ENCODE measurements around the gene CNP. TPM values are rescaled to one million over a fixed set of nuclear protein-coding genes. Genes with fewer than 3 reads are reported as not detected.

The CNP gene
- total and polyA plus RNA-seq, 2 donors (not counting 1 experiment from before 2014, with no cell fraction given) = 19.0 to 45.2 TPM

DNA sequence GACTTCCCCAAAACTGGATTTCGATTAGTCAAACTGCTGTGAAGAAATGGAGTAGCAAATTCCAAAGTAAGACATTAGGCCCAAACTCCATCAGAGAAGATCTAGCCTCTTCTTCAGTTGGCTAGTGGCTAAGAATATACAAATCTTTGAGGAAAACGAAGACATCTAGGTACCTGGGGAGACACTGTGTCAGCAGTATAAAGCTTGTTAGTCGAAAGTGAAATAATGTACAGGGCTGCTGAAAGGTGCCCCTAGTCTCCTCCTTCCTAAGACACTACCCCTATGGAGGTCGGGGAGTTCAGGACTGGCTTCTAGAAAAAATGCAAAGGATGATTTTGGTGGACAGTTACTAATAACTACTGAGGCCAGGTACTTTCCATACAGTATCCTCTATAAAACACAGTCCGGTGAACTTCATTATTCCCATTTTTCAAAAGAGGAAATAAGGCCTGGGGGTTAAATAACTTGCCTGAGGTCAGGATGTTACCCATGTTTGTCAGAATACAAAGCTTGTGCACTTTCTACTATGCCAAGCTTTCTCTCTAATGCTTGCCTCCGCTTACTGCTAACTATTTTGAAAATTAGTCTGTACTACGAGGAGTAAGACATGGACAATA, 35.7 kb downstream of the CNP start:
- Histone ChIP-seq H3K27ac (ENCODE audit: low read length in 2 of 2) (no peak overlapping the region), H2AFZ (ENCODE audit: insufficient read depth, low read depth, low read length, poor library complexity, severe bottlenecking) (no peak overlapping the region), H4K20me1 (ENCODE audit: control insufficient read depth, insufficient read depth, low read length, poor library complexity, severe bottlenecking) (peaks cover 60% of the 10 kb centered on the region), H3K4me2 (replicated peaks; ENCODE audit: low read depth, low read length, poor library complexity, severe bottlenecking) (no peak overlapping the region), H3K27me3 (replicated peaks in 1 of 4; ENCODE audit: control extremely low read depth in 1 of 4, control insufficient read depth in 3 of 4, insufficient read depth in 4 of 4, low read length in 3 of 4) (no peaks in the 10 kb centered on the region), H3K36me3 (replicated peaks in 1 of 2; ENCODE audit: control extremely low read depth in 1 of 2, control insufficient read depth in 1 of 2, extremely low read depth in 1 of 2, insufficient read depth in 2 of 2, low read length in 1 of 2) (peaks cover 13 to 56% of the 10 kb centered on the region in 2 experiments), H3K4me3 (ENCODE audit: control extremely low read depth in 1 of 5, extremely low read depth in 1 of 5, insufficient read depth in 1 of 5, low read depth in 2 of 5, low read length in 4 of 5) (no peak overlapping the region), H3K9me3 (ENCODE audit: control extremely low read depth in 1 of 3, control insufficient read depth in 2 of 3, insufficient read depth in 1 of 3, low read length in 2 of 3) (no peaks in the 10 kb centered on the region), H3K9ac (ENCODE audit: low read length) (no peak overlapping the region), H3K79me2 (ENCODE audit: control insufficient read depth, insufficient read depth, low read length) (peaks cover 64% of the 10 kb centered on the region), H3K4me1 (ENCODE audit: control insufficient read depth in 2 of 2, insufficient read depth in 2 of 2, low read length in 2 of 2) (peaks cover 0 to 5% of the 10 kb centered on the region in 2 donors)
- Mint-ChIP-seq H3K27ac (no peak overlapping the region), H3K4me1 (peaks cover 16% of the 10 kb centered on the region), H3K4me3 (no peak overlapping the region), H3K27me3 (no peaks in the 10 kb centered on the region), H3K9me3 (ENCODE audit: insufficient read depth) (no peaks in the 10 kb centered on the region)
- ChIA-PET CTCF (interaction anchor here (0.8 to 1.6 kb wide), 3 partner anchors 11 to 39 kb away, joined by 4 read pairs; partner anchors contain the start of gene NKIRAS2), POLR2A (interaction anchor here (1.6 kb wide), 1 partner anchor 15 kb away, joined by 4 read pairs; the partner anchor contains the start of gene DNAJC7)
- TF ChIP-seq EZH2 (IDR thresholded peaks at IDR 0.05; ENCODE audit: borderline replicate concordance, insufficient read depth, low read depth, low read length, poor library complexity, severe bottlenecking) = no peak
- TF ChIP-seq, protein P1, sequence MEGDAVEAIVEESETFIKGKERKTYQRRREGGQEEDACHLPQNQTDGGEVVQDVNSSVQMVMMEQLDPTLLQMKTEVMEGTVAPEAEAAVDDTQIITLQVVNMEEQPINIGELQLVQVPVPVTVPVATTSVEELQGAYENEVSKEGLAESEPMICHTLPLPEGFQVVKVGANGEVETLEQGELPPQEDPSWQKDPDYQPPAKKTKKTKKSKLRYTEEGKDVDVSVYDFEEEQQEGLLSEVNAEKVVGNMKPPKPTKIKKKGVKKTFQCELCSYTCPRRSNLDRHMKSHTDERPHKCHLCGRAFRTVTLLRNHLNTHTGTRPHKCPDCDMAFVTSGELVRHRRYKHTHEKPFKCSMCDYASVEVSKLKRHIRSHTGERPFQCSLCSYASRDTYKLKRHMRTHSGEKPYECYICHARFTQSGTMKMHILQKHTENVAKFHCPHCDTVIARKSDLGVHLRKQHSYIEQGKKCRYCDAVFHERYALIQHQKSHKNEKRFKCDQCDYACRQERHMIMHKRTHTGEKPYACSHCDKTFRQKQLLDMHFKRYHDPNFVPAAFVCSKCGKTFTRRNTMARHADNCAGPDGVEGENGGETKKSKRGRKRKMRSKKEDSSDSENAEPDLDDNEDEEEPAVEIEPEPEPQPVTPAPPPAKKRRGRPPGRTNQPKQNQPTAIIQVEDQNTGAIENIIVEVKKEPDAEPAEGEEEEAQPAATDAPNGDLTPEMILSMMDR (IDR thresholded peaks at IDR 0.05) = no peak
- ATAC-seq (ENCODE audit: low read depth) = no peak
- no peak for DNase-seq
- no CpG with 5 or more reads among the region's 7 CpGs for WGBS (ENCODE audit: insufficient coverage)
- intact Hi-C loops (cut with micrococcal nuclease) = no loop called here

DNA sequence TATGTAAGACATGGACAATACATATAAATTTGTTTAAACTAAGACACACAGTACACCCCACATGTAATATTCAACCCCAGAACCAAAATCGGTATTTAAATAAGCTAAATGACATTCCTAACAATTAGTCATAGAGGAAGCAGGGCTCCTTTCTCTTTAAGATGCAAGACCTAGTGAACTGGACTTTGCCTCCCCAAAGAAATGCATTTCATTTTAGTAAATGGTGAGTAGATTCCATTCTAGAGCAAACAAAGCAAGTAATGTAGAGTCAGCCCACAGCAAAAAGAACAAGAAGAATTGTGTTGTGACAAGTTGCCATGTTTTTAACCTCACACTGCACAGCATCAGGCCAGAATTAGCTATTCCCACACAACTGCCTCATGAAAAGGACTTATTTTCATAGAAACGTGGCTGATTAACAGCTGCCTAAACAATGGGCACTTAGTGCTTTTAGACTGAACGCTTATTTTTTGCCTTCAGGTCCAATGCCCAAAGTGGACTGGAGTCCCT, 36.3 kb downstream of the CNP start:
- peaks cover 16% of the 10 kb centered on the region for H3K4me1 Mint-ChIP-seq
- Histone ChIP-seq H3K4me3 (ENCODE audit: control extremely low read depth in 1 of 5, extremely low read depth in 1 of 5, insufficient read depth in 1 of 5, low read depth in 2 of 5, low read length in 4 of 5) (no peak overlapping the region), H3K79me2 (ENCODE audit: control insufficient read depth, insufficient read depth, low read length) (peaks cover 70% of the 10 kb centered on the region), H3K9me3 (ENCODE audit: control extremely low read depth in 1 of 3, control insufficient read depth in 2 of 3, insufficient read depth in 1 of 3, low read length in 2 of 3) (no peaks in the 10 kb centered on the region), H4K20me1 (ENCODE audit: control insufficient read depth, insufficient read depth, low read length, poor library complexity, severe bottlenecking) (peaks cover 63% of the 10 kb centered on the region), H3K27me3 (replicated peaks in 1 of 4; ENCODE audit: control extremely low read depth in 1 of 4, control insufficient read depth in 3 of 4, insufficient read depth in 4 of 4, low read length in 3 of 4) (no peaks in the 10 kb centered on the region), H3K27ac (ENCODE audit: low read length in 2 of 2) (no peak overlapping the region), H3K36me3 (replicated peaks in 1 of 2; ENCODE audit: control extremely low read depth in 1 of 2, control insufficient read depth in 1 of 2, extremely low read depth in 1 of 2, insufficient read depth in 2 of 2, low read length in 1 of 2) (peaks cover 13 to 51% of the 10 kb centered on the region in 2 experiments), H3K9ac (ENCODE audit: low read length) (no peak overlapping the region), H3K4me2 (replicated peaks; ENCODE audit: low read depth, low read length, poor library complexity, severe bottlenecking) (no peak overlapping the region), H3K4me1 (ENCODE audit: control insufficient read depth in 2 of 2, insufficient read depth in 2 of 2, low read length in 2 of 2) (no peaks in the 10 kb centered on the region), H2AFZ (ENCODE audit: insufficient read depth, low read depth, low read length, poor library complexity, severe bottlenecking) (no peak overlapping the region)
- WGBS (ENCODE audit: insufficient coverage) = 89% methylated on average over 2 of the region's 3 CpGs
- intact Hi-C loops (cut with micrococcal nuclease) = no loop called here
- CTCF ChIA-PET = interaction anchor here (0.8 to 1.6 kb wide), 4 partner anchors 11 to 40 kb away, joined by 4 read pairs; partner anchors contain the start of gene NKIRAS2
- H3K27me3 Mint-ChIP-seq = no peaks in the 10 kb centered on the region
- H3K27ac Mint-ChIP-seq = no peak overlapping the region
- no peaks in the 10 kb centered on the region for H3K9me3 Mint-ChIP-seq (ENCODE audit: insufficient read depth)
- DNase-seq (no peak), ATAC-seq (ENCODE audit: low read depth) (no peak)
- no peak overlapping the region for H3K4me3 Mint-ChIP-seq
- POLR2A ChIA-PET = interaction anchor here (1.6 kb wide), 1 partner anchor 15 kb away, joined by 4 read pairs; the partner anchor contains the start of gene DNAJC7
- TF ChIP-seq, protein P1 (IDR thresholded peaks at IDR 0.05) = no peak
- no peak for TF ChIP-seq EZH2 (IDR thresholded peaks at IDR 0.05; ENCODE audit: borderline replicate concordance, insufficient read depth, low read depth, low read length, poor library complexity, severe bottlenecking)
